Upper lobe of left lung (tissue), 6 donors: Measurements from ENCODE around the gene CTRL. TPM values are rescaled to one million over a fixed set of nuclear protein-coding genes. Genes with fewer than 3 reads are reported as not detected.

Experiments
- ATAC-seq, 2 donors: fragments of 200-7000 bp; cut with Tn5 transposase; one replicate each; pipeline ENCODE4 v1.9.1; 2022; ENCODE audit warnings: mild to moderate bottlenecking in 2 of 2, moderate library complexity in 2 of 2; ENCODE audit not compliant: low FRiP score in 2 of 2
- DNase-seq, 2 donors: peaks; one replicate each; pipeline ENCODE4 v3.0.0-alpha.2; 2019 to 2020
- H3K27ac ChIP-seq, 4 donors: fragments of 200-600 bp; sonication (generic); one replicate each; pipeline ENCODE4 v1.5.1; 2016 to 2019
- H3K27me3 ChIP-seq, 4 donors: fragments of 200-600 bp; sonication (generic); one replicate each; pipeline ENCODE4 v1.5.1; 2017 to 2019
- H3K36me3 ChIP-seq, 4 donors: fragments of 200-600 bp; sonication (generic); one replicate each; pipeline ENCODE4 v1.5.1; 2016 to 2019
- H3K4me1 ChIP-seq, 4 donors: fragments of 200-600 bp; sonication (generic); one replicate each; pipeline ENCODE4 v1.5.1; 2018 to 2019
- H3K4me3 ChIP-seq, 4 donors: fragments of 200-600 bp; sonication (generic); one replicate each; pipeline ENCODE4 v1.5.1; 2017 to 2019; ENCODE audit warnings: mild to moderate bottlenecking in 2 of 4, moderate library complexity in 1 of 4
- H3K9me3 ChIP-seq, 4 donors: fragments of 200-600 bp; sonication (generic); one replicate each; pipeline ENCODE4 v1.5.1; 2018 to 2019
- CTCF ChIP-seq, 6 experiments: fragments of 450-650 bp in 4 of 6; fragments of 200-600 bp in 2 of 6; sonication (generic) in 2 of 6; IDR thresholded peaks; one replicate each; pipeline ENCODE4 v1.5.1; 2016 to 2019; ENCODE audit warnings: antibody characterized with exemption in 6 of 6
- EP300 ChIP-seq, 4 donors: sonication (generic); formaldehyde crosslinking; IDR thresholded peaks; one replicate each; pipeline ENCODE4 v1.5.1; 2017; ENCODE audit warnings: antibody characterized with exemption in 4 of 4, control low read depth in 2 of 4
- POLR2A ChIP-seq, 4 donors: fragments of 450-650 bp; IDR thresholded peaks; one replicate each; pipeline ENCODE4 v1.5.1; 2016 to 2017; ENCODE audit warnings: antibody characterized with exemption in 4 of 4, mild to moderate bottlenecking in 2 of 4
- POLR2AphosphoS5 ChIP-seq, 2 donors: sonication (generic); formaldehyde crosslinking; IDR thresholded peaks; one replicate each; pipeline ENCODE4 v1.5.1; 2017; ENCODE audit warnings: antibody characterized with exemption in 2 of 2
- WGBS, 2 donors: methylation state at CpG; one replicate each; pipeline ENCODE4 v1.1.5; 2017 to 2018; 5-methylcytosine and 5-hydroxymethylcytosine counted together
- total RNA-seq, 6 donors: library from RNA; depleted of rRNA in 4 of 6; stranded (reverse); fragments of >200 nt in 4 of 6; gene quantifications; one replicate each; pipeline versions ENCODE4 v1.1.0 to v1.2.1, GENCODE V29; 2016 to 2021
- donor health status: DM: no; HTN: no; CAD: no; lungs with moderate emphysema.
- donor health status: DM: no; HTN: yes; CAD: no; lungs with severe emphysema.

The CTRL gene
- total RNA-seq, 6 donors from 2014 or later = 1.6 to 4.2 (median 2.4) TPM

DNA sequence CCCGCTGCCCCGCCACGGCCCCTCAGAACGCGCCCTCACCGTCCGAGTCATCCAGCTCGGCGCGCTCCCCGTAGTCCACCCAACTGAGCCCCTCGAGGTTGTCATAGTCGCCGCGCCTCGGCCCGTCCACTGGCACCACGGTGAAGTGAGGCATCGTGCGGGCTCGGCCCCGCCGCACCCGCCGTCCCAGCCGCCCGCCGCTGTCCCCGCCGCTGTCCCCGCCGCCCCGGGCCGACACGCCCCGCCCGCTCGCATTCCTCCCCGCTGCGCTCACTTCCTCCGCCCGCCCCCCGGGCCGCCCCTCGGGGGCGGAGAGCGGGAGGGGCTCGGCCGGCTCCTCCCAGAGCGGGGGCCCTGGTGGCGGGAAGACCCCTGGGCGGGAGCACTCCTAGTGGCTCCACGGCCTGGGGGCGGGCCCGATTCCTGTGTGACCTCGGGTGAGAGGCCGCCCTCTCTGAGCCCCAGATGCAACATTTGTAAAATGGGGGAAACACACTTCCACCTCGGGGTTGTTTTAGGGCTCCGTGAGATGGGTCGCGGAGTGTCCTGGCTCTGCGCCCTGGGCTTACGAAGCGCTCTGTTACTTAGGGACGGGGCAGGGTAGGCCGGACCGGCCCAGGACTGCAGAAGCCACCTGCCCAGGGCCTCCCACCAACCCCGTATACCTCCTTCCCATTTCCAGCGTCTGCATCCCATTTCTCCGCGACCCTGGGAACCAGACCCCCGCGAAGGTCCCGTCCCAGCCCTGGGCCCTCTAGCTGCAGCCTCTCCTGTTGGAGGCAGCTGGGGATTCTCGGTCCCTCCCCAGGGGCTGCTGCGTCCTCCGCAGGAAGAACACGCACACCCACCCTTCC, 37.0 kb upstream of the CTRL start, which contains the start of gene SLC12A4:
TSS of gene SLC12A4 (minus strand) at position 238 of the 854 bp plus-strand sequence. CDS start at position 154, 84 bp downstream.
- peak within 1 kb of the TSS; percentile 90 to 98 (median 96) for H3K27ac ChIP-seq
- peaks cover 0 to 4% (median 0%) of the 10 kb centered on the region in 4 donors for H3K36me3 ChIP-seq
- WGBS, 2 donors = 1% methylated on average over 16 to 25 of the region's 78 CpGs
- peaks cover 26 to 47% (median 37%) of the 10 kb centered on the region in 4 donors for H3K4me1 ChIP-seq
- no peaks in the 10 kb centered on the region for H3K27me3 ChIP-seq
- H3K4me3 ChIP-seq = peak within 1 kb of the TSS; percentile 49 to 99 (median 76)
- ATAC-seq (peak; percentile 92 to 97), DNase-seq (peak; percentile 89 to 97)
- no peaks in the 10 kb centered on the region for H3K9me3 ChIP-seq
- TF ChIP-seq EP300 (IDR thresholded peaks at IDR 0.05) (peak in 1 of 4 donors; percentile 32), CTCF (IDR thresholded peaks at IDR 0.05) (peak in 2 of 6 experiments; percentile 12 to 15), POLR2A (IDR thresholded peaks at IDR 0.05) (peak in 3 of 4 donors; percentile 91 to 97 (median 94)), POLR2AphosphoS5 (IDR thresholded peaks at IDR 0.05) (peak; percentile 67 to 89)

DNA sequence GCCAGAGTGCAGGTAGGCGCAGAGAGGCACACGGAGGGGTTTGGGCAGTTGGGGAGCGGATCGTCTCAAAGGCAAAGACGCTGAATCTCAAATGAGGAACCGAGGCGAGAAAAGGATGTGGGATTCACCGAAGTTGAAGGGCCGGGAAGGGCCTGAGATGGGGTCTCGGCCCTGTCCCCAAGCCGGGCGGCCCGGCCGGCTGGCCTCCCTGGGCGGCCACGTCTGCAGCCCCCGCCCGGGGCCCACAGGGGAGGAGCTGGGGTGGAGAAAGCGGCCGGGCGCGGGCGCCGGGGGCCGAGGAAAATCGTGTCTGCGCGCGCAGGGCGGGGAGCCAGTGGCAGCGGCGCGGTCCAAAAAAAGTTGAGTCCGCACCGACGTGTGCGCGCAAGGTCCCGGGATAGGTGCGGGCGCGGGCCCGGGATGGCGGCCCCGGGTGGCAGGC, 36.3 kb upstream of the CTRL start:
- peak in 1 of 2 donors; percentile 92 for DNase-seq
- peaks cover 32 to 53% (median 43%) of the 10 kb centered on the region in 4 donors for H3K4me1 ChIP-seq
- H3K36me3 ChIP-seq = peaks cover 0 to 10% (median 2%) of the 10 kb centered on the region in 4 donors
- no peaks in the 10 kb centered on the region for H3K9me3 ChIP-seq
- peak overlapping the region; percentile 40 to 99 (median 76) for H3K4me3 ChIP-seq
- no peaks in the 10 kb centered on the region for H3K27me3 ChIP-seq
- TF ChIP-seq EP300 (IDR thresholded peaks at IDR 0.05) (no peak), POLR2A (IDR thresholded peaks at IDR 0.05) (no peak), CTCF (IDR thresholded peaks at IDR 0.05) (no peak), POLR2AphosphoS5 (IDR thresholded peaks at IDR 0.05) (no peak)
- ATAC-seq = peak in 1 of 2 donors; percentile 64
- WGBS, 2 donors = 0% methylated on average over 17 to 38 of the region's 45 CpGs
- H3K27ac ChIP-seq = peak overlapping the region; percentile 90 to 98 (median 96)

GRCh38 chr16:67967183-67967957, 35.7 kb upstream of the CTRL start:
- Histone ChIP-seq H3K27me3 (no peaks in the 10 kb centered on the region), H3K9me3 (no peaks in the 10 kb centered on the region), H3K4me1 (peaks cover 36 to 59% (median 44%) of the 10 kb centered on the region in 4 donors), H3K27ac (peak overlapping the region; percentile 90 to 98 (median 96)), H3K36me3 (peaks cover 0 to 16% (median 7%) of the 10 kb centered on the region in 4 donors), H3K4me3 (peak overlapping the region; percentile 40 to 99 (median 76))
- TF ChIP-seq POLR2AphosphoS5 (IDR thresholded peaks at IDR 0.05) (peak in 1 of 2 donors; percentile 29), CTCF (IDR thresholded peaks at IDR 0.05) (no peak), EP300 (IDR thresholded peaks at IDR 0.05) (no peak), POLR2A (IDR thresholded peaks at IDR 0.05) (no peak)
- 6 to 25% methylated on average over 12 to 18 of the region's 18 CpGs for WGBS, 2 donors
- DNase-seq (no peak), ATAC-seq (peak in 1 of 2 donors; percentile 1)

GRCh38 chr16:67966549-67967182, 35.0 kb upstream of the CTRL start:
- TF ChIP-seq POLR2A (IDR thresholded peaks at IDR 0.05) = peak in 1 of 4 donors; percentile 15
- no peak for TF ChIP-seq CTCF (IDR thresholded peaks at IDR 0.05)
- DNase-seq (peak in 1 of 2 donors; percentile 51), ATAC-seq (peak; percentile 3 to 36)
- H3K27ac ChIP-seq = peak overlapping the region; percentile 90 to 98 (median 96)
- no peaks in the 10 kb centered on the region for H3K9me3 ChIP-seq
- H3K36me3 ChIP-seq = peaks cover 0 to 23% (median 14%) of the 10 kb centered on the region in 4 donors
- H3K4me1 ChIP-seq = peaks cover 42 to 66% (median 51%) of the 10 kb centered on the region in 4 donors
- peak overlapping the region; percentile 40 to 99 (median 76) for H3K4me3 ChIP-seq
- WGBS, 2 donors = 20 to 47% methylated on average over 1 to 3 of the region's 3 CpGs
- no peaks in the 10 kb centered on the region for H3K27me3 ChIP-seq
